K562 (cell line): ENCODE measurements around the gene PKLR. TPM values are rescaled to one million over a fixed set of nuclear protein-coding genes. Genes with fewer than 3 reads are reported as not detected.

Experiments
- AFF1 ChIP-seq, 2 experiments: fragments of 450-650 bp; IDR thresholded peaks; 2 replicates each; pipeline ENCODE4 v1.6.1; 2018; ENCODE audit warnings: mild to moderate bottlenecking in 2 of 2, low read depth in 1 of 2; ENCODE audit not compliant: partially characterized antibody in 2 of 2
- ATF1 ChIP-seq, 2 experiments: fragments of 450-650 bp in 1 of 2; IDR thresholded peaks; 2 replicates each; pipeline ENCODE4 v1.6.1; 2016; ENCODE audit warnings: missing compliant biosample characterization in 1 of 2, missing genetic modification characterization in 1 of 2
- CXXC5 ChIP-seq: fragments of 250-450 bp; sonication (Bioruptor Pico); IDR thresholded peaks from 2 replicates; pipeline ENCODE4 v1.8.0; 2022; ENCODE audit warnings: inconsistent platforms, mild to moderate bottlenecking, moderate library complexity
- GTF2A2 ChIP-seq: IDR thresholded peaks from 2 replicates; pipeline ENCODE4 v1.6.1; 2016; ENCODE audit warnings: mild to moderate bottlenecking, missing genetic modification characterization, missing compliant biosample characterization
- JUN ChIP-seq, 2 experiments: sonication (generic) in 1 of 2; formaldehyde crosslinking in 1 of 2; IDR thresholded peaks; 2 replicates each; pipeline versions ENCODE4 v1.6.1 to v1.8.0; 2012 to 2022; ENCODE audit warnings: borderline replicate concordance in 2 of 2, mild to moderate bottlenecking in 2 of 2, improper control_type of control experiment in 1 of 2, low read depth in 1 of 2, low read length in 1 of 2, missing genetic modification reagents in 1 of 2
- NCOA1 ChIP-seq: fragments of 450-650 bp; IDR thresholded peaks from 2 replicates; pipeline ENCODE4 v1.6.1; 2016; ENCODE audit warnings: low read depth
- NR4A1 ChIP-seq, 2 experiments: fragments of 250-450 bp in 1 of 2; fragments of 450-650 bp in 1 of 2; sonication (Bioruptor Pico) in 1 of 2; IDR thresholded peaks; 2 replicates each; pipeline versions ENCODE4 v1.4.0 to v1.6.1; 2016 to 2020; ENCODE audit warnings: mild to moderate bottlenecking in 2 of 2, missing compliant biosample characterization in 1 of 2, missing genetic modification characterization in 1 of 2, moderate library complexity in 1 of 2
- PHF8 ChIP-seq: fragments of 200-600 bp; sonication (generic); IDR thresholded peaks from 2 replicates; pipeline ENCODE4 v1.6.1; 2012; ENCODE audit warnings: mixed run types, mild to moderate bottlenecking, inconsistent platforms, low read length, moderate library complexity, borderline replicate concordance
- RBFOX2 ChIP-seq: fragments of 200-400 bp; formaldehyde crosslinking; IDR thresholded peaks from 2 replicates; pipeline ENCODE4 v1.6.1; 2017; ENCODE audit warnings: low read depth, mild to moderate bottlenecking, low read length, moderate library complexity
- SMARCA4 ChIP-seq: fragments of 450-650 bp; IDR thresholded peaks from 2 replicates; pipeline ENCODE4 v1.6.1; 2016
- SPI1 ChIP-seq: IDR thresholded peaks from 2 replicates; pipeline ENCODE4 v1.6.1; 2011; ENCODE audit warnings: low read depth, low read length, control low read depth, borderline replicate concordance
- ZNF143 ChIP-seq: sonication (generic); formaldehyde crosslinking; IDR thresholded peaks from 2 replicates; pipeline ENCODE4 v1.9.0; 2022; ENCODE audit warnings: mild to moderate bottlenecking, missing genetic modification reagents
- ZNF347 ChIP-seq: fragments of 450-650 bp; formaldehyde crosslinking; IDR thresholded peaks from 2 replicates; pipeline ENCODE4 v1.4.0; 2020; ENCODE audit warnings: low read depth, mild to moderate bottlenecking, moderate library complexity
- ZZZ3 ChIP-seq: fragments of 450-650 bp; IDR thresholded peaks from 2 replicates; pipeline ENCODE4 v1.6.1; 2016; ENCODE audit warnings: antibody characterized with exemption, mild to moderate bottlenecking, moderate library complexity
- polyA plus RNA-seq, 8 experiments: library from polyadenylated mRNA; depleted of rRNA in 4 of 8; stranded (reverse) in 5 of 8; unstranded in 3 of 8; fragments of >200 nt; fragmentation: Nextera tagmentation in 2 of 8; fragmentation: Illumina TruSeq in 1 of 8; extraction: Ambion mirVana in 2 of 8; extraction: Trizol in 1 of 8; gene quantifications; 2 replicates each; pipeline versions ENCODE4 v1.2.1 to v1.2.3, GENCODE V29; 2011 to 2014; ENCODE audit warnings: inconsistent platforms in 1 of 8, missing spikeins in 1 of 8
- total RNA-seq, 7 experiments: library from RNA; depleted of rRNA in 6 of 7; stranded (reverse); fragments of >200 nt in 6 of 7; fragmentation: Illumina TruSeq in 2 of 7; extraction: Trizol in 2 of 7; gene quantifications; 2 replicates each; pipeline versions ENCODE4 v1.2.1 to v1.2.3, GENCODE V29; 2011 to 2021; ENCODE audit warnings: low replicate concordance in 1 of 7
- TF ChIP-seq, protein P1 (sequence below): sonication (generic); formaldehyde crosslinking; IDR thresholded peaks from 2 replicates; pipeline ENCODE4 v1.8.0; 2023; ENCODE audit warnings: mild to moderate bottlenecking, missing genetic modification reagents
- TF ChIP-seq, protein P2 (sequence below): fragments of 250-450 bp; sonication (Bioruptor Pico); IDR thresholded peaks from 2 replicates; pipeline ENCODE4 v1.9.0; 2021; ENCODE audit warnings: mild to moderate bottlenecking, inconsistent platforms

PKLR gene
- total and polyA plus RNA-seq, 9 of the 15 experiments (the other 6 are each of a cell fraction or from before 2014, with no cell fraction given), result 10.7 to 78.4 (median 38.2) TPM

DNA sequence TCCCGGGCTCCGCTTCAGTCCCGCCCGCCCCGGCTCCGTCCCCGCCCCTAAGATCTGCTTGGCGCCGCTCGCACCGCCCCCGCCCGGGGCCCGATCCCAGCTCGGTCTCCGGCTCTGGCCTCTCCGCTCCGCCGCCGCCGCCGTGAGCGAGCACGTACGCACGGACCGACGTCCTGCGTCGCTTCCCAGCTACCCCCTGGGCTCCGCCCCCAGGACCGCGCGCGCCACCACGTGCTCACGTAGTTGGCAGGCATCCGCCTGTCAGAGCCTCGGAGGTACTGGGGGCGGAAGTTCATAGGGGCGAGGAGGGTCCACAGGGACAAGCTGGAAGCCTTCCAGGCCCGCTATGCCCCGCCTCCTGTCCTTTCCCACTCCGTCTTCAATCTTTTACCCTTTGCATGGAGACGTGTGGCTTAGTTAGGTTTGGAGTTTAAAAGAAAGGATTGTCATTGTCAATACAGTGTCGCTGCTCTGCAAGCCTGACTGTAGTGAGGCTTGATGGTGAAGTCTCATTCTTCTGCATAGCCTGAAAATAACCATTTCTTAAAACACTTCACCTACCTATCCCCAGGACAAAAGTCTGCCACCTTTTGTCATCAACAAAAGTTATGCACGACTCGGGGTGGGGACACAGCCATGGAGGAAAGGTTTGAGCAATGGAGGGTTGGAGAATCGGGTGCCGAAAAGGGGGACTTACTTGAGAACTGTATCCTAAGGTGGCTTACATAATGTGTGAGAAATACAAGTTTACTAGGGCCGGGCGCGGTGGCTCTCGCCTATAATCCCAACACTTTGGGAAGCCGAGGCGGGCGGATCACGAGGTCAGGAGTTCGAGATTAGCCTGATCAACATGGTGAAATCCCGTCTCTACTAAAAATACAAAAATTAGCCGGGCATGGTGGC is 27.6 kb downstream of the PKLR start, which contains the start of gene CLK2 (continued):
- TF ChIP-seq ATF1 (CRISPR knock-in tag; IDR thresholded peaks at IDR 0.05) (no peak), ATF1 (tag; IDR thresholded peaks at IDR 0.05) (peak; percentile 84), SMARCA4 (no peak), AFF1 (IDR thresholded peaks at IDR 0.05; ENCODE audit: low read depth in 1 of 2, partially characterized antibody in 2 of 2) (peak in 1 of 2 experiments; percentile 25), ZNF143 (peak; percentile 65), RBFOX2 (peak; percentile 92), PHF8 (peak; percentile 43; the same call in 1 of the 2 replicates), ZNF347 (CRISPR knock-in tag) (no peak), NR4A1 (CRISPR knock-in tag; IDR thresholded peaks at IDR 0.05) (no peak), NR4A1 (tag; IDR thresholded peaks at IDR 0.05) (0 out of 2 replicates have a peak, but pooled peaks have one; percentile 40), NCOA1 (no peak), CXXC5 (CRISPR knock-in tag) (peak; percentile 93), ZZZ3 (0 out of 2 replicates have a peak, but pooled peaks have one; percentile 46), GTF2A2 (tag) (no peak), SPI1 (peak; percentile 82), JUN (IDR thresholded peaks at IDR 0.05; ENCODE audit: borderline replicate concordance, low read depth, low read length) (peak; percentile 75; the same call in 1 of the 2 replicates), JUN (CRISPR knock-in tag; IDR thresholded peaks at IDR 0.05; ENCODE audit: borderline replicate concordance) (no peak)
- TF ChIP-seq, protein P1, sequence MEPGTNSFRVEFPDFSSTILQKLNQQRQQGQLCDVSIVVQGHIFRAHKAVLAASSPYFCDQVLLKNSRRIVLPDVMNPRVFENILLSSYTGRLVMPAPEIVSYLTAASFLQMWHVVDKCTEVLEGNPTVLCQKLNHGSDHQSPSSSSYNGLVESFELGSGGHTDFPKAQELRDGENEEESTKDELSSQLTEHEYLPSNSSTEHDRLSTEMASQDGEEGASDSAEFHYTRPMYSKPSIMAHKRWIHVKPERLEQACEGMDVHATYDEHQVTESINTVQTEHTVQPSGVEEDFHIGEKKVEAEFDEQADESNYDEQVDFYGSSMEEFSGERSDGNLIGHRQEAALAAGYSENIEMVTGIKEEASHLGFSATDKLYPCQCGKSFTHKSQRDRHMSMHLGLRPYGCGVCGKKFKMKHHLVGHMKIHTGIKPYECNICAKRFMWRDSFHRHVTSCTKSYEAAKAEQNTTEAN (CRISPR knock-in tag), result 0 out of 2 replicates have a peak, but pooled peaks have one; percentile 78
- TF ChIP-seq, protein P2, sequence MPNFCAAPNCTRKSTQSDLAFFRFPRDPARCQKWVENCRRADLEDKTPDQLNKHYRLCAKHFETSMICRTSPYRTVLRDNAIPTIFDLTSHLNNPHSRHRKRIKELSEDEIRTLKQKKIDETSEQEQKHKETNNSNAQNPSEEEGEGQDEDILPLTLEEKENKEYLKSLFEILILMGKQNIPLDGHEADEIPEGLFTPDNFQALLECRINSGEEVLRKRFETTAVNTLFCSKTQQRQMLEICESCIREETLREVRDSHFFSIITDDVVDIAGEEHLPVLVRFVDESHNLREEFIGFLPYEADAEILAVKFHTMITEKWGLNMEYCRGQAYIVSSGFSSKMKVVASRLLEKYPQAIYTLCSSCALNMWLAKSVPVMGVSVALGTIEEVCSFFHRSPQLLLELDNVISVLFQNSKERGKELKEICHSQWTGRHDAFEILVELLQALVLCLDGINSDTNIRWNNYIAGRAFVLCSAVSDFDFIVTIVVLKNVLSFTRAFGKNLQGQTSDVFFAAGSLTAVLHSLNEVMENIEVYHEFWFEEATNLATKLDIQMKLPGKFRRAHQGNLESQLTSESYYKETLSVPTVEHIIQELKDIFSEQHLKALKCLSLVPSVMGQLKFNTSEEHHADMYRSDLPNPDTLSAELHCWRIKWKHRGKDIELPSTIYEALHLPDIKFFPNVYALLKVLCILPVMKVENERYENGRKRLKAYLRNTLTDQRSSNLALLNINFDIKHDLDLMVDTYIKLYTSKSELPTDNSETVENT (CRISPR knock-in tag), result peak; percentile 56; the same call in 1 of the 2 replicates
